GM12865 (cell line): Measurements from ENCODE around the gene SKIC8.

Source experiments
- DNase-seq: peaks from one replicate; pipeline ENCODE4 v3.0.0; 2010; ENCODE audit warnings: low read depth
- H3K4me3 ChIP-seq: 2 replicates; pipeline ENCODE4 v1.5.1; 2011; ENCODE audit warnings: mild to moderate bottlenecking, low read depth, low read length, control low read depth
- TF ChIP-seq, protein P1 (sequence below): IDR thresholded peaks from 2 replicates; pipeline ENCODE4 v1.5.1; 2011; ENCODE audit warnings: low read length, control low read depth, low read depth, inconsistent platforms; ENCODE audit not compliant: insufficient read depth; ENCODE audit errors: missing control alignments

The SKIC8 gene

DNA sequence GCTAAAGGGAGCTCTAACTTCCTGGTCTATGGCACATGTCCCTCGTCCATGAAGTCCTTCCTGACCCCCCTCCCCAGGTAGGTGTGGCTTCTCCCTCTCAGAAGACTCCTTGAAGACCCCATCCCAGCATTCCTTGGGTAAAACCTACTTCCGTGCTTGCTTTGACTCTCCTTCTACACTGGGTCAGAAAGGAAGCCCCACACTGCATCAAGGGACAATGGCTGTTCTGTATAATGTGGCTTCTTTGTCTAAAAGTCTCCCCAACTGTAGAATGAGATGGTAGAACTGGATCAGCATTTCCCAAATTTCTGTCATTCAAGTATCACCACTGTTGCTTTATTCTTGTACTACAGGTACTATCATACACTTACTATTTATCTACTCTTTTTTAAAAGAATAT is 38.9 kb downstream of the SKIC8 start:
- TF ChIP-seq, protein P1, sequence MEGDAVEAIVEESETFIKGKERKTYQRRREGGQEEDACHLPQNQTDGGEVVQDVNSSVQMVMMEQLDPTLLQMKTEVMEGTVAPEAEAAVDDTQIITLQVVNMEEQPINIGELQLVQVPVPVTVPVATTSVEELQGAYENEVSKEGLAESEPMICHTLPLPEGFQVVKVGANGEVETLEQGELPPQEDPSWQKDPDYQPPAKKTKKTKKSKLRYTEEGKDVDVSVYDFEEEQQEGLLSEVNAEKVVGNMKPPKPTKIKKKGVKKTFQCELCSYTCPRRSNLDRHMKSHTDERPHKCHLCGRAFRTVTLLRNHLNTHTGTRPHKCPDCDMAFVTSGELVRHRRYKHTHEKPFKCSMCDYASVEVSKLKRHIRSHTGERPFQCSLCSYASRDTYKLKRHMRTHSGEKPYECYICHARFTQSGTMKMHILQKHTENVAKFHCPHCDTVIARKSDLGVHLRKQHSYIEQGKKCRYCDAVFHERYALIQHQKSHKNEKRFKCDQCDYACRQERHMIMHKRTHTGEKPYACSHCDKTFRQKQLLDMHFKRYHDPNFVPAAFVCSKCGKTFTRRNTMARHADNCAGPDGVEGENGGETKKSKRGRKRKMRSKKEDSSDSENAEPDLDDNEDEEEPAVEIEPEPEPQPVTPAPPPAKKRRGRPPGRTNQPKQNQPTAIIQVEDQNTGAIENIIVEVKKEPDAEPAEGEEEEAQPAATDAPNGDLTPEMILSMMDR, result no peak
- H3K4me3 ChIP-seq, result no peak overlapping the region
- DNase-seq, result no peak

GRCh38 chr15:78259232-78259631 is 40.2 kb downstream of the SKIC8 start:
- H3K4me3 ChIP-seq, result no peak overlapping the region
- TF ChIP-seq, protein P1, result no peak
- no peak for DNase-seq

DNA sequence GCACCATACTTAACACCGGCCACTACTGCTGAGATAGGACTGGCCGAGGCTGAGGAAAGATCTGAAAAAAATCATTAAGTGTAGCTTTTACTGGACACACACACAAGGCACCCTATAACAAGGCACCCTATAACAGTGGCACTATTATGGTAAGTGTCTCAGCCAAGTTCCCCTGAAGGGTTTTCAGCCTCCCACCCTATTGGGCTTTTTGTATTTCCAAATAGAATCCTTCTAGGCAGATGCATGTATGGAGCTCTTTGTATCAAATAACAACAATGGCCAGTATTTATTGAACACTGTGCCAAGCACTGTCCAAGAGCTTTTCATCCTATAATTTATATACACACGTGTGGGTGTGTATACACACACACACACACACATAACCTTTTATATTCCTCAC is 41.7 kb downstream of the SKIC8 start:
- DNase-seq, result no peak
- TF ChIP-seq, protein P1, result no peak
- H3K4me3 ChIP-seq, result no peak overlapping the region

GRCh38 chr15:78256044-78256437 is 43.4 kb downstream of the SKIC8 start:
- DNase-seq, result no peak
- H3K4me3 ChIP-seq, result no peak overlapping the region
- TF ChIP-seq, protein P1, result no peak

DNA sequence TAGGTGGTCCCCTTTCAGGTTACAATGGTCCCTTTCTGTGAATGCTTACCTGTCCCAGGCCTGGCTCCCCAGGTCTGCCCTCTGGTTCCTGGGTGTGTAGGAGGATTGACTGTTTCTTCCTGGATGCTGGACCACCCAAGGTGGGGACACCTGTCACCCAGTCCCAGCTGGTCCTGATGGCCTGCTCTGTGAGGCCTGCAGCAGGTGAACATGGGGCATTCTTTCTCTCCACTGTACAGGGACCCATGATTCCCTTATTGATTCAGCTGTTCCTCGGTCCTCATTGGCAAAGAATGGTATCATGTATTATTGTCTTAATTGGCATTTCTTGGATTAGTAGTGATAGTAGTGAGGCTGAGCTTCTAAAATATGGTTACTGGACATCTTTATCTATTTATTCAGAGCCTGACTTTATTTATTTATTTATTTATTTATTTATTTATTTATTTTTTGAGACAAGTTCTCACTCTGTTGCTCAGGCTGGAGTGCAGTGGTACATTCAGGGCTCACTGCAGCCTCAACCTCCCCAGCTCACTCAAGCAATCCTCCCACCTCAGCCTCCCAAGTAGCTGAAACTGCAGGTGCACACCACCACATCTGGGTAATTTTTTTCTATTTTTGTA is 43.9 kb downstream of the SKIC8 start:
- no peak for DNase-seq
- no peak overlapping the region for H3K4me3 ChIP-seq
- TF ChIP-seq, protein P1, result no peak

DNA sequence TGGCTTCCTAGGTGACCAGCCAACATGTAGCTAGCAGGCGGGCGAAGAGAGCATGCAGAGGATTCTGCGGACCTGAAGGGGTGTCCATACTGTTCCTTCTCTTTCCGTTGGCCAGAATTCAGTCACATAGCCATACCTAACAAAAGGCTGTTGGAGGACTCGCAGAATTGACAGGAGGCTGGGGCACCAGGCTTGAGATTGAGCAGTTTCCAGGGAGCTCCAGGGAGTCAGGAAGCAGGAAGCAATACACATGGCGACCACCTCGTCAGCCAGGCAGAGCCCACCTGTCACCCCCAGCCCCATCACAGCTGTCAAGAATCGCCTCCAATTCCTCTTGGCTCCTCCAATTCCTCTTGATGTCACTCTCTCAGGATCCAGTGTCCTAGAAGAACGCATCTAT is 48.3 kb downstream of the SKIC8 start:
- TF ChIP-seq, protein P1, result no peak
- DNase-seq, result no peak
- no peak overlapping the region for H3K4me3 ChIP-seq

- TF ChIP-seq, protein P1, result no peak
- H3K4me3 ChIP-seq, result no peak overlapping the region
- no peak for DNase-seq
These were observed 50.3 kb downstream of the SKIC8 start for GRCh38 chr15:78249131-78249530.
